GM23338 (cell line): Measurements from ENCODE around the gene DLG2. TPM values are rescaled to one million over a fixed set of nuclear protein-coding genes. Genes with fewer than 3 reads are reported as not detected.

Experiments
- ATAC-seq: fragments of 200-7000 bp; cut with Tn5 transposase; 3 replicates; pipeline ENCODE4 v1.9.1; 2020
- DNase-seq: peaks from one replicate; pipeline ENCODE4 v3.0.0-alpha.2; 2015; ENCODE audit warnings: low spot score
- H2AFZ ChIP-seq: fragments of 200-600 bp; sonication (generic); 2 replicates; pipeline ENCODE4 v1.8.0; 2016; ENCODE audit warnings: antibody characterized with exemption, mild to moderate bottlenecking, moderate library complexity
- H3F3A ChIP-seq: fragments of 200-600 bp; sonication (generic); replicated peaks from 2 replicates; pipeline ENCODE4 v1.8.0; 2017; ENCODE audit warnings: antibody characterized with exemption, mixed run types, low read depth
- H3K27ac ChIP-seq: fragments of 200-600 bp; sonication (generic); 2 replicates; pipeline ENCODE4 v1.6.1; 2016; ENCODE audit warnings: low read depth
- H3K27me3 ChIP-seq: fragments of 200-600 bp; sonication (generic); 2 replicates; pipeline ENCODE4 v1.8.0; 2016; ENCODE audit warnings: mild to moderate bottlenecking, mixed run types, moderate library complexity; ENCODE audit not compliant: insufficient read depth
- H3K36me3 ChIP-seq: fragments of 200-600 bp; sonication (generic); 2 replicates; pipeline ENCODE4 v1.8.0; 2016; ENCODE audit warnings: mild to moderate bottlenecking; ENCODE audit not compliant: insufficient read depth
- H3K4me1 ChIP-seq: fragments of 200-600 bp; sonication (generic); 2 replicates; pipeline ENCODE4 v1.8.0; 2016; ENCODE audit warnings: mild to moderate bottlenecking, moderate library complexity; ENCODE audit not compliant: insufficient read depth
- H3K4me2 ChIP-seq: fragments of 200-600 bp; sonication (generic); 2 replicates; pipeline ENCODE4 v1.7.1; 2017; ENCODE audit warnings: mixed run types
- H3K4me3 ChIP-seq: fragments of 200-600 bp; sonication (generic); 2 replicates; pipeline ENCODE4 v1.6.1; 2016; ENCODE audit warnings: mixed run types
- H3K79me2 ChIP-seq: fragments of 200-600 bp; sonication (generic); replicated peaks from 2 replicates; pipeline ENCODE4 v1.8.0; 2017; ENCODE audit warnings: mild to moderate bottlenecking; ENCODE audit not compliant: insufficient read depth
- H3K9me2 ChIP-seq: fragments of 200-600 bp; sonication (generic); 2 replicates; pipeline ENCODE4 v1.8.0; 2017; ENCODE audit not compliant: insufficient read depth
- H4K20me1 ChIP-seq: fragments of 200-600 bp; sonication (generic); replicated peaks from 2 replicates; pipeline ENCODE4 v1.8.0; 2017; ENCODE audit warnings: mild to moderate bottlenecking; ENCODE audit not compliant: insufficient read depth
- H3K27ac Mint-ChIP-seq: 2 replicates; pipeline ENCODE4 v1.8.0; 2020; ENCODE audit warnings: inconsistent platforms, mild to moderate bottlenecking, moderate library complexity, mixed read lengths
- H3K27me3 Mint-ChIP-seq: 3 replicates; pipeline ENCODE4 v1.8.0; 2022; ENCODE audit warnings: low read depth, mild to moderate bottlenecking, moderate library complexity, mixed read lengths, inconsistent platforms; ENCODE audit not compliant: insufficient read depth, poor library complexity
- H3K36me3 Mint-ChIP-seq: 3 replicates; pipeline ENCODE4 v1.8.0; 2021; ENCODE audit warnings: low read depth, mild to moderate bottlenecking, inconsistent platforms, moderate library complexity, mixed read lengths
- H3K4me1 Mint-ChIP-seq: 3 replicates; pipeline ENCODE4 v1.8.0; 2020; ENCODE audit warnings: mild to moderate bottlenecking, inconsistent platforms, mixed read lengths
- H3K4me3 Mint-ChIP-seq: 3 replicates; pipeline ENCODE4 v1.8.0; 2021; ENCODE audit warnings: moderate library complexity, mild to moderate bottlenecking, inconsistent platforms, mixed read lengths
- H3K9me3 Mint-ChIP-seq: 3 replicates; pipeline ENCODE4 v1.8.0; 2020; ENCODE audit warnings: moderate library complexity, mild to moderate bottlenecking, inconsistent platforms, mixed read lengths
- CREB1 ChIP-seq: fragments of 250-450 bp; sonication (Bioruptor Pico); IDR thresholded peaks from 2 replicates; pipeline ENCODE4 v1.5.0; 2020; ENCODE audit warnings: low read depth, mild to moderate bottlenecking, moderate library complexity
- CTCF ChIP-seq, 2 experiments: fragments of 200-600 bp in 1 of 2; sonication (generic) in 1 of 2; conservative IDR thresholded peaks; 2 replicates each; pipeline versions ENCODE4 v1.5.1 to v1.6.1; 2016 to 2017; ENCODE audit warnings: antibody characterized with exemption in 2 of 2, low read depth in 2 of 2, mild to moderate bottlenecking in 2 of 2, moderate library complexity in 1 of 2
- ETS1 ChIP-seq: IDR thresholded peaks from 2 replicates; pipeline ENCODE4 v1.6.1; 2016; ENCODE audit warnings: antibody characterized with exemption
- EZH2 ChIP-seq: fragments of 200-600 bp; sonication (generic); IDR thresholded peaks from one replicate; pipeline ENCODE4 v1.8.0; 2017; ENCODE audit warnings: antibody characterized with exemption, mild to moderate bottlenecking, low read depth; ENCODE audit not compliant: unreplicated experiment
- EZH2phosphoT487 ChIP-seq: fragments of 200-600 bp; sonication (generic); IDR thresholded peaks from one replicate; pipeline ENCODE4 v1.8.1; 2018; ENCODE audit warnings: antibody characterized with exemption; ENCODE audit not compliant: unreplicated experiment
- JUNB ChIP-seq: IDR thresholded peaks from one replicate; pipeline ENCODE4 v1.6.1; 2016; ENCODE audit warnings: antibody characterized with exemption; ENCODE audit not compliant: unreplicated experiment
- NANOG ChIP-seq: IDR thresholded peaks from 2 replicates; pipeline ENCODE4 v1.6.1; 2016; ENCODE audit warnings: antibody characterized with exemption, borderline replicate concordance
- POLR2AphosphoS5 ChIP-seq: IDR thresholded peaks from 2 replicates; pipeline ENCODE4 v1.6.1; 2016; ENCODE audit warnings: antibody characterized with exemption, low read depth
- REST ChIP-seq: IDR thresholded peaks from one replicate; pipeline ENCODE4 v1.6.1; 2018; ENCODE audit warnings: antibody characterized with exemption; ENCODE audit not compliant: unreplicated experiment
- STAT1 ChIP-seq: IDR thresholded peaks from one replicate; pipeline ENCODE4 v1.6.1; 2016; ENCODE audit warnings: antibody characterized with exemption; ENCODE audit not compliant: unreplicated experiment
- ZNF114 ChIP-seq: fragments of 250-450 bp; sonication (Bioruptor Pico); IDR thresholded peaks from 2 replicates; pipeline ENCODE4 v1.5.0; 2020; ENCODE audit warnings: mild to moderate bottlenecking, moderate library complexity
- ZNF331 ChIP-seq: fragments of 250-450 bp; sonication (Bioruptor Pico); IDR thresholded peaks from 2 replicates; pipeline ENCODE4 v1.5.0; 2020; ENCODE audit warnings: low read depth, mild to moderate bottlenecking, moderate library complexity
- ZNF462 ChIP-seq: fragments of 250-450 bp; sonication (Bioruptor Pico); IDR thresholded peaks from 2 replicates; pipeline ENCODE4 v1.5.0; 2020; ENCODE audit warnings: mild to moderate bottlenecking, moderate library complexity
- polyA plus RNA-seq: library from polyadenylated mRNA; unstranded; fragments of >200 nt; fragmentation: Nextera tagmentation; extraction: Ambion mirVana; gene quantifications from 2 replicates; pipeline ENCODE4 v1.2.1, GENCODE V29; 2016
- total RNA-seq: library from RNA; depleted of rRNA; stranded (reverse); fragments of >200 nt; shearing (Covaris generic); gene quantifications from 2 replicates; pipeline ENCODE4 v1.2.3, GENCODE V29; 2014

DLG2 gene
- total and polyA plus RNA-seq, 2 experiments from 2014 or later: 19.8 to 21.5 TPM

- Histone ChIP-seq H4K20me1 (no peaks in the 10 kb centered on the region), H3K4me2 (no peak overlapping the region), H2AFZ (no peak overlapping the region), H3K4me1 (no peaks in the 10 kb centered on the region), H3K4me3 (no peak overlapping the region), H3F3A (no peaks in the 10 kb centered on the region), H3K27me3 (no peaks in the 10 kb centered on the region), H3K27ac (no peak overlapping the region), H3K36me3 (no peaks in the 10 kb centered on the region), H3K9me2 (peaks cover 2% of the 10 kb centered on the region; the same call in 1 of the 2 replicates), H3K79me2 (no peaks in the 10 kb centered on the region)
- H3K9me3 Mint-ChIP-seq: no peaks in the 10 kb centered on the region
- ATAC-seq (no peak), DNase-seq (no peak)
- no peaks in the 10 kb centered on the region for H3K27me3 Mint-ChIP-seq
- no peaks in the 10 kb centered on the region for H3K36me3 Mint-ChIP-seq
- H3K4me1 Mint-ChIP-seq: no peaks in the 10 kb centered on the region
- no peak overlapping the region for H3K4me3 Mint-ChIP-seq
- H3K27ac Mint-ChIP-seq: no peak overlapping the region
- TF ChIP-seq ETS1 (no peak), NANOG (no peak), EZH2phosphoT487 (no peak), STAT1 (no peak), POLR2AphosphoS5 (no peak), CREB1 (CRISPR knock-in tag) (no peak), ZNF462 (no peak), ZNF114 (CRISPR knock-in tag) (no peak), JUNB (no peak), REST (no peak), EZH2 (no peak), CTCF (conservative IDR thresholded peaks at IDR 0.05; ENCODE audit: low read depth in 2 of 2) (no peak), ZNF331 (CRISPR knock-in tag) (no peak)
Measured at GRCh38 chr11:84886344-84886743, 740.8 kb downstream of the DLG2 start.
